Measurements from ENCODE around the gene RUNX3. TPM values are rescaled to one million over a fixed set of nuclear protein-coding genes. Genes with fewer than 3 reads are reported as not detected.

The RUNX3 gene
- total and polyA plus RNA-seq, 2 donors (not counting 1 experiment from before 2014, with no cell fraction given) = 86.0 to 127 TPM

GRCh38 chr1:24925963-24926362 lies 4.1 kb downstream of the RUNX3 start:
- H3K79me2 ChIP-seq (ENCODE audit: control insufficient read depth, insufficient read depth, low read length) = peaks cover 87% of the 10 kb centered on the region
- peaks cover 5 to 53% of the 10 kb centered on the region in 2 experiments for H3K36me3 ChIP-seq (replicated peaks in 1 of 2; ENCODE audit: control extremely low read depth in 1 of 2, control insufficient read depth in 1 of 2, extremely low read depth in 1 of 2, insufficient read depth in 2 of 2, low read length in 1 of 2)

More at GRCh38 chr1:24925963-24926362, 4.1 kb downstream of the RUNX3 start:
- Histone ChIP-seq H4K20me1 (ENCODE audit: control insufficient read depth, insufficient read depth, low read length, poor library complexity, severe bottlenecking) (peaks cover 81% of the 10 kb centered on the region), H3K4me3 (ENCODE audit: control extremely low read depth in 1 of 5, extremely low read depth in 1 of 5, insufficient read depth in 1 of 5, low read depth in 2 of 5, low read length in 4 of 5) (peak overlapping the region in 2 of 5 experiments; percentile 24 to 89), H3K9me3 (ENCODE audit: control extremely low read depth in 1 of 3, control insufficient read depth in 2 of 3, insufficient read depth in 1 of 3, low read length in 2 of 3) (peaks cover 0 to 3% (median 0%) of the 10 kb centered on the region in 3 donors), H3K9ac (ENCODE audit: low read length) (peak overlapping the region; percentile 83), H3K4me2 (replicated peaks; ENCODE audit: low read depth, low read length, poor library complexity, severe bottlenecking) (peak overlapping the region; percentile 81), H3K4me1 (ENCODE audit: control insufficient read depth in 2 of 2, insufficient read depth in 2 of 2, low read length in 2 of 2) (peaks cover 68 to 77% of the 10 kb centered on the region in 2 donors), H2AFZ (ENCODE audit: insufficient read depth, low read depth, low read length, poor library complexity, severe bottlenecking) (no peak overlapping the region), H3K27me3 (replicated peaks in 1 of 4; ENCODE audit: control extremely low read depth in 1 of 4, control insufficient read depth in 3 of 4, insufficient read depth in 4 of 4, low read length in 3 of 4) (no peaks in the 10 kb centered on the region), H3K27ac (ENCODE audit: low read length in 2 of 2) (peak overlapping the region; percentile 36 to 95)
- no peak for TF ChIP-seq CTCF (IDR thresholded peaks at IDR 0.05)
- no peak for TF ChIP-seq EZH2 (IDR thresholded peaks at IDR 0.05; ENCODE audit: borderline replicate concordance, insufficient read depth, low read depth, low read length, poor library complexity, severe bottlenecking)
- WGBS (ENCODE audit: insufficient coverage) = 85% methylated on average over 4 of the region's 10 CpGs
- ATAC-seq (ENCODE audit: low read depth) (no peak), DNase-seq (no peak)
- ChIA-PET CTCF (interaction anchor here (1.1 to 14.6 kb wide), 5 partner anchors 8 to 281 kb away, joined by 4 to 320 read pairs (median 9); no protein-coding TSS in a partner anchor), POLR2A (interaction anchor here (0.9 to 1.4 kb wide), 2 partner anchors 108 to 111 kb away, joined by 3 read pairs; no protein-coding TSS in a partner anchor)
- Mint-ChIP-seq H3K27ac (peak overlapping the region; percentile 84), H3K9me3 (ENCODE audit: insufficient read depth) (no peaks in the 10 kb centered on the region), H3K27me3 (no peaks in the 10 kb centered on the region), H3K4me3 (peak overlapping the region; percentile 98), H3K4me1 (peaks cover 75% of the 10 kb centered on the region)
- intact Hi-C loops (cut with micrococcal nuclease) = loop anchor here (5.0 kb wide), 1 partner anchor 321 kb away; the partner anchor contains the start of gene RSRP1
